Panc1 (cell line): ENCODE data around the gene UVSSA. TPM values are rescaled to one million over a fixed set of nuclear protein-coding genes. Genes with fewer than 3 reads are reported as not detected.

ENCODE experiments used
- ATAC-seq: fragments of 200-7000 bp; cut with Tn5 transposase; 2 replicates; pipeline ENCODE4 v1.9.1; 2020; ENCODE audit warnings: mild to moderate bottlenecking, moderate library complexity
- Bru-seq: library from RNA; stranded (reverse); fragments of 400-500 nt; gene quantifications from one replicate; lab custom pipeline; 2021; lab: Mats Ljungman, UMichigan
- BruChase-seq, 2 experiments: library from RNA; stranded (reverse); fragments of 400-500 nt; gene quantifications; one replicate each; lab custom pipeline; 2021; lab: Mats Ljungman, UMichigan
- BruUV-seq: library from RNA; stranded (reverse); fragments of 400-500 nt; replicated peaks from 2 replicates; lab custom pipeline; 2021; lab: Mats Ljungman, UMichigan
- CTCF ChIA-PET: fragments of 300-600 bp; sonication (Branson Sonifier 250); formaldehyde crosslinking; loops from one replicate; lab custom pipeline; 2022; ENCODE audit warnings: antibody characterized with exemption; lab: Charles Lee
- POLR2A ChIA-PET: fragments of 300-600 bp; sonication (Branson Sonifier 250); formaldehyde crosslinking; loops from one replicate; lab custom pipeline; 2022; ENCODE audit warnings: antibody characterized with exemption; lab: Charles Lee
- DNase-seq: peaks from one replicate; pipeline ENCODE4 v3.0.0-alpha.2; 2010; ENCODE audit warnings: low read depth, low spot score
- H3K27ac ChIP-seq: 2 replicates; pipeline ENCODE4 v1.5.1; 2011; ENCODE audit warnings: mild to moderate bottlenecking, low read length, inconsistent platforms
- H3K27me3 ChIP-seq: fragments of 200-500 bp; sonication (Bioruptor generic); 2 replicates; pipeline ENCODE4 v1.6.0; 2014; ENCODE audit warnings: low read length, inconsistent platforms; ENCODE audit not compliant: control insufficient read depth, insufficient read depth
- H3K36me3 ChIP-seq: fragments of 200-500 bp; sonication (Bioruptor generic); 2 replicates; pipeline ENCODE4 v1.5.1; 2014; ENCODE audit warnings: inconsistent platforms, mild to moderate bottlenecking, low read length, moderate library complexity; ENCODE audit not compliant: control insufficient read depth, insufficient read depth
- H3K4me1 ChIP-seq: 2 replicates; pipeline ENCODE4 v1.5.1; 2011; ENCODE audit warnings: inconsistent platforms, mild to moderate bottlenecking, low read length, moderate library complexity; ENCODE audit not compliant: control insufficient read depth, insufficient read depth
- H3K4me3 ChIP-seq, 2 experiments: 2 replicates each; pipeline ENCODE4 v1.5.1; 2011 to 2012; ENCODE audit warnings: low read depth in 2 of 2, low read length in 2 of 2, mild to moderate bottlenecking in 2 of 2, inconsistent platforms in 1 of 2, moderate library complexity in 1 of 2
- H3K9me3 ChIP-seq: fragments of 200-500 bp; sonication (Bioruptor generic); 2 replicates; pipeline ENCODE4 v1.5.1; 2014; ENCODE audit warnings: low read depth, mild to moderate bottlenecking, inconsistent platforms, low read length, moderate library complexity; ENCODE audit not compliant: control insufficient read depth, insufficient read depth
- POLR2AphosphoS5 ChIP-seq: IDR thresholded peaks from 2 replicates; pipeline ENCODE4 v1.6.1; 2012; ENCODE audit warnings: mild to moderate bottlenecking, low read depth, low read length, moderate library complexity
- REST ChIP-seq, 2 experiments: IDR thresholded peaks; 2 replicates each; pipeline ENCODE4 v1.6.1; 2011 to 2012; ENCODE audit warnings: low read depth in 2 of 2, control low read depth in 1 of 2, low read length in 1 of 2, mild to moderate bottlenecking in 1 of 2, moderate library complexity in 1 of 2; ENCODE audit not compliant: insufficient read depth in 1 of 2
- SIN3A ChIP-seq: IDR thresholded peaks from 2 replicates; pipeline ENCODE4 v1.6.1; 2012; ENCODE audit warnings: low read depth, mild to moderate bottlenecking, low read length, moderate library complexity, borderline replicate concordance; ENCODE audit not compliant: insufficient read depth
- TCF7L2 ChIP-seq: IDR thresholded peaks from 2 replicates; pipeline ENCODE4 v1.6.1; 2011; ENCODE audit warnings: mild to moderate bottlenecking, low read depth, low read length, inconsistent platforms
- in situ Hi-C: cut with HindIII; loops from 2 replicates; pipeline ENCODE4 v1.10.0; 2016; ENCODE audit warnings: low sequenced_read_pairs, low pct_unique_long_range_greater_than_20kb
- intact Hi-C: fragments of 100-400 bp; cut with micrococcal nuclease; formaldehyde crosslinking; loops from one replicate; pipeline ENCODE4 v1.10.0; 2022; ENCODE audit not compliant: unreplicated experiment
- long read RNA-seq: library from polyadenylated mRNA; unstranded; transcript quantifications from one replicate; pipeline ENCODE4 v2.0.0, GENCODE V29; 2021; ENCODE audit not compliant: unreplicated experiment
- polyA plus RNA-seq: library from polyadenylated mRNA; unstranded; fragments of >200 nt; gene quantifications from one replicate; pipeline ENCODE4 v1.2.1, GENCODE V29; 2012; ENCODE audit warnings: missing spikeins; ENCODE audit not compliant: insufficient read length
- total RNA-seq: library from RNA; stranded (reverse); gene quantifications from one replicate; pipeline ENCODE4 v1.2.1, GENCODE V29; 2021; ENCODE audit not compliant: unreplicated experiment
- TF ChIP-seq, protein P1 (sequence below): fragments of 450-650 bp; IDR thresholded peaks from 2 replicates; pipeline ENCODE4 v1.5.1; 2017; ENCODE audit warnings: mild to moderate bottlenecking

UVSSA gene, protein sequence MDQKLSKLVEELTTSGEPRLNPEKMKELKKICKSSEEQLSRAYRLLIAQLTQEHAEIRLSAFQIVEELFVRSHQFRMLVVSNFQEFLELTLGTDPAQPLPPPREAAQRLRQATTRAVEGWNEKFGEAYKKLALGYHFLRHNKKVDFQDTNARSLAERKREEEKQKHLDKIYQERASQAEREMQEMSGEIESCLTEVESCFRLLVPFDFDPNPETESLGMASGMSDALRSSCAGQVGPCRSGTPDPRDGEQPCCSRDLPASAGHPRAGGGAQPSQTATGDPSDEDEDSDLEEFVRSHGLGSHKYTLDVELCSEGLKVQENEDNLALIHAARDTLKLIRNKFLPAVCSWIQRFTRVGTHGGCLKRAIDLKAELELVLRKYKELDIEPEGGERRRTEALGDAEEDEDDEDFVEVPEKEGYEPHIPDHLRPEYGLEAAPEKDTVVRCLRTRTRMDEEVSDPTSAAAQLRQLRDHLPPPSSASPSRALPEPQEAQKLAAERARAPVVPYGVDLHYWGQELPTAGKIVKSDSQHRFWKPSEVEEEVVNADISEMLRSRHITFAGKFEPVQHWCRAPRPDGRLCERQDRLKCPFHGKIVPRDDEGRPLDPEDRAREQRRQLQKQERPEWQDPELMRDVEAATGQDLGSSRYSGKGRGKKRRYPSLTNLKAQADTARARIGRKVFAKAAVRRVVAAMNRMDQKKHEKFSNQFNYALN
- 23.4 TPM for total RNA-seq
- polyA plus RNA-seq = 19.6 TPM
- Bru-seq, nascent RNA = percentile 61 among the genes with signal in this experiment
- percentile 85 among the genes with signal in this experiment for BruChase-seq, experiment 1, labeled RNA remaining after a 2-hour chase
- BruChase-seq, experiment 2, labeled RNA remaining after a 6-hour chase = percentile 90 among the genes with signal in this experiment
- long read RNA-seq, full-length matches to known transcripts = 2 of 18 reads
- long read RNA-seq, partial matches to known transcripts = 7 of 18 reads
- long read RNA-seq, other reads (novel, unspliced or antisense) = 9 of 18 reads

GRCh38 chr4:1346781-1347409 lies at the start of gene UVSSA:
Gene UVSSA (plus strand): TSS chr4:1347208. CDS start chr4:1348092, 884 bp downstream.
- Histone ChIP-seq H3K4me1 (peaks cover 13% of the 10 kb centered on the region), H3K36me3 (no peaks in the 10 kb centered on the region), H3K9me3 (no peaks in the 10 kb centered on the region), H3K4me3 (peak within 1 kb of the TSS; percentile 73 to 81), H3K27me3 (no peaks in the 10 kb centered on the region), H3K27ac (peak within 1 kb of the TSS; percentile 97)
- ChIA-PET CTCF (interaction anchor here (0.6 kb wide), 1 partner anchor 186 kb away, joined by 5 read pairs; no protein-coding TSS in a partner anchor), POLR2A (no interaction called here)
- in situ Hi-C loops (no loop called here), intact Hi-C loops (no loop called here)
- BruUV-seq = no TSS peak
- peak; percentile 94 for ATAC-seq
- 0 out of 4 replicates have a peak, but pooled peaks of 1 of the 2 experiments have one; percentile 44 for TF ChIP-seq REST (IDR thresholded peaks at IDR 0.05; ENCODE audit: insufficient read depth in 1 of 2, low read depth in 2 of 2, low read length in 1 of 2)
- TF ChIP-seq SIN3A = 0 out of 2 replicates have a peak, but pooled peaks have one; percentile 3
- no peak for TF ChIP-seq TCF7L2
- peak; percentile 45; the same call in 1 of the 2 replicates for TF ChIP-seq POLR2AphosphoS5
- DNase-seq = peak; percentile 92

- in situ Hi-C loops (no loop called here), intact Hi-C loops (no loop called here)
- ChIA-PET CTCF (no interaction called here), POLR2A (no interaction called here)
- Histone ChIP-seq H3K36me3 (0 out of 2 replicates have a peak, but pooled peaks cover 3% of the 10 kb centered on the region), H3K27ac (no peak overlapping the region), H3K4me1 (peaks cover 16% of the 10 kb centered on the region), H3K4me3 (no peak overlapping the region), H3K27me3 (no peaks in the 10 kb centered on the region), H3K9me3 (no peaks in the 10 kb centered on the region)
- ATAC-seq (no peak), DNase-seq (no peak)
- no TSS peak for BruUV-seq
- TF ChIP-seq POLR2AphosphoS5 (no peak), TCF7L2 (no peak), REST (IDR thresholded peaks at IDR 0.05; ENCODE audit: insufficient read depth in 1 of 2, low read depth in 2 of 2, low read length in 1 of 2) (no peak), SIN3A (no peak)
- TF ChIP-seq, protein P1, sequence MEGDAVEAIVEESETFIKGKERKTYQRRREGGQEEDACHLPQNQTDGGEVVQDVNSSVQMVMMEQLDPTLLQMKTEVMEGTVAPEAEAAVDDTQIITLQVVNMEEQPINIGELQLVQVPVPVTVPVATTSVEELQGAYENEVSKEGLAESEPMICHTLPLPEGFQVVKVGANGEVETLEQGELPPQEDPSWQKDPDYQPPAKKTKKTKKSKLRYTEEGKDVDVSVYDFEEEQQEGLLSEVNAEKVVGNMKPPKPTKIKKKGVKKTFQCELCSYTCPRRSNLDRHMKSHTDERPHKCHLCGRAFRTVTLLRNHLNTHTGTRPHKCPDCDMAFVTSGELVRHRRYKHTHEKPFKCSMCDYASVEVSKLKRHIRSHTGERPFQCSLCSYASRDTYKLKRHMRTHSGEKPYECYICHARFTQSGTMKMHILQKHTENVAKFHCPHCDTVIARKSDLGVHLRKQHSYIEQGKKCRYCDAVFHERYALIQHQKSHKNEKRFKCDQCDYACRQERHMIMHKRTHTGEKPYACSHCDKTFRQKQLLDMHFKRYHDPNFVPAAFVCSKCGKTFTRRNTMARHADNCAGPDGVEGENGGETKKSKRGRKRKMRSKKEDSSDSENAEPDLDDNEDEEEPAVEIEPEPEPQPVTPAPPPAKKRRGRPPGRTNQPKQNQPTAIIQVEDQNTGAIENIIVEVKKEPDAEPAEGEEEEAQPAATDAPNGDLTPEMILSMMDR = no peak
Observed at GRCh38 chr4:1297456-1298325, 49.3 kb upstream of the UVSSA start.
